GM12801 (cell line): ENCODE data around the gene DCAF4.

Experiments used
- TF ChIP-seq, protein P1 (sequence below): IDR thresholded peaks from one replicate; pipeline ENCODE4 v1.5.1; 2011; ENCODE audit warnings: control low read depth; ENCODE audit not compliant: insufficient read length; ENCODE audit errors: extremely low read depth

DCAF4 gene, protein sequence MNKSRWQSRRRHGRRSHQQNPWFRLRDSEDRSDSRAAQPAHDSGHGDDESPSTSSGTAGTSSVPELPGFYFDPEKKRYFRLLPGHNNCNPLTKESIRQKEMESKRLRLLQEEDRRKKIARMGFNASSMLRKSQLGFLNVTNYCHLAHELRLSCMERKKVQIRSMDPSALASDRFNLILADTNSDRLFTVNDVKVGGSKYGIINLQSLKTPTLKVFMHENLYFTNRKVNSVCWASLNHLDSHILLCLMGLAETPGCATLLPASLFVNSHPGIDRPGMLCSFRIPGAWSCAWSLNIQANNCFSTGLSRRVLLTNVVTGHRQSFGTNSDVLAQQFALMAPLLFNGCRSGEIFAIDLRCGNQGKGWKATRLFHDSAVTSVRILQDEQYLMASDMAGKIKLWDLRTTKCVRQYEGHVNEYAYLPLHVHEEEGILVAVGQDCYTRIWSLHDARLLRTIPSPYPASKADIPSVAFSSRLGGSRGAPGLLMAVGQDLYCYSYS

GRCh38 chr14:72926292-72927028, at the start of gene DCAF4:
DCAF4 (plus strand) TSS chr14:72926464; CDS start chr14:72937979, 11,515 bp downstream.
- TF ChIP-seq, protein P1, sequence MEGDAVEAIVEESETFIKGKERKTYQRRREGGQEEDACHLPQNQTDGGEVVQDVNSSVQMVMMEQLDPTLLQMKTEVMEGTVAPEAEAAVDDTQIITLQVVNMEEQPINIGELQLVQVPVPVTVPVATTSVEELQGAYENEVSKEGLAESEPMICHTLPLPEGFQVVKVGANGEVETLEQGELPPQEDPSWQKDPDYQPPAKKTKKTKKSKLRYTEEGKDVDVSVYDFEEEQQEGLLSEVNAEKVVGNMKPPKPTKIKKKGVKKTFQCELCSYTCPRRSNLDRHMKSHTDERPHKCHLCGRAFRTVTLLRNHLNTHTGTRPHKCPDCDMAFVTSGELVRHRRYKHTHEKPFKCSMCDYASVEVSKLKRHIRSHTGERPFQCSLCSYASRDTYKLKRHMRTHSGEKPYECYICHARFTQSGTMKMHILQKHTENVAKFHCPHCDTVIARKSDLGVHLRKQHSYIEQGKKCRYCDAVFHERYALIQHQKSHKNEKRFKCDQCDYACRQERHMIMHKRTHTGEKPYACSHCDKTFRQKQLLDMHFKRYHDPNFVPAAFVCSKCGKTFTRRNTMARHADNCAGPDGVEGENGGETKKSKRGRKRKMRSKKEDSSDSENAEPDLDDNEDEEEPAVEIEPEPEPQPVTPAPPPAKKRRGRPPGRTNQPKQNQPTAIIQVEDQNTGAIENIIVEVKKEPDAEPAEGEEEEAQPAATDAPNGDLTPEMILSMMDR, result no peak

GRCh38 chr14:72876710-72877063, 49.6 kb upstream of the DCAF4 start:
- TF ChIP-seq, protein P1, result no peak

DNA sequence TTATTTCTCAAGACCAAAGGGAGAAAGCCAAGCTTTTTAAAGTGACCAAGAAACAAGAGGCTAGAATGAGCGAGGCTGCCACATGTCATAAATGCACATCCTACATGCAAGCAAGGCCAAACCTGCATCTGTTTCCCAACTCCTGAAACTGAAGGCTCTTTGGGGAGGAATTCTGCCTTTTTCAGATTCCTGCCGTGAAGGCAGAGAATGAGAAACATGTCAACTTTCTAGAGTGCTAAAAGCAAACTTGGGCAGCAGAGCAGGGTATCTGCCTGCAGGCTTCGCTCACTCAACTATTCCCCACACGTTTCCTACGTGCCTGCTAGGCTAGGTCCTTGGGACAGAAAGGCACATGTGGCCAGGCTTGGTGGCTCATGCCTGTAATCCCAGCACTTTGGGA, 47.5 kb upstream of the DCAF4 start:
- TF ChIP-seq, protein P1, result no peak

GRCh38 chr14:72879431-72879830, 46.8 kb upstream of the DCAF4 start:
- TF ChIP-seq, protein P1, result no peak

DNA sequence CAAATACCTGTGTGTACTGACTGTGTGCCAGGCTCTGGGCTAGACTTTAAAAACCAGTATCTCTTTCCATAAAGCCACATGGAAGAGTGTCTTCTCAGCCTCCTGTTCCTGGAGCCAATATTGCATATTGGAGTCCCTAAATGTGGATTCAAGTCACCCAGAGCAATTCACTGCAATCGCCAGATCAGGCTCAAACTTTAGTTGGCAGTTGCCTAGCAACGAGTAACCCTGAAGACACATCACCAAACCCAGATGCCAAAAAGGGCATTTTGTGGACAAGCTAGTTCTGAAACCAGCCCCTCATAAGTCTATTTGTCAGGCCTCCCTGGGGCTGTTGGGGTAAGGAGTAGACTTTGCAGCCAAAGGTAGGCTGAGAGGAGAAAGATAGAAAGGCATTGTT, 46.1 kb upstream of the DCAF4 start:
- TF ChIP-seq, protein P1, result no peak

- TF ChIP-seq, protein P1, result no peak
These were observed 45.4 kb upstream of the DCAF4 start for GRCh38 chr14:72880820-72881219.

GRCh38 chr14:72881543-72881942, 44.7 kb upstream of the DCAF4 start:
- TF ChIP-seq, protein P1, result no peak
